ENCODE results near the gene NCBP3. TPM values are rescaled to one million over a fixed set of nuclear protein-coding genes. Genes with fewer than 3 reads are reported as not detected.

NCBP3 gene
- total RNA-seq, 1 donor from 2014 or later = 24.5 TPM

DNA sequence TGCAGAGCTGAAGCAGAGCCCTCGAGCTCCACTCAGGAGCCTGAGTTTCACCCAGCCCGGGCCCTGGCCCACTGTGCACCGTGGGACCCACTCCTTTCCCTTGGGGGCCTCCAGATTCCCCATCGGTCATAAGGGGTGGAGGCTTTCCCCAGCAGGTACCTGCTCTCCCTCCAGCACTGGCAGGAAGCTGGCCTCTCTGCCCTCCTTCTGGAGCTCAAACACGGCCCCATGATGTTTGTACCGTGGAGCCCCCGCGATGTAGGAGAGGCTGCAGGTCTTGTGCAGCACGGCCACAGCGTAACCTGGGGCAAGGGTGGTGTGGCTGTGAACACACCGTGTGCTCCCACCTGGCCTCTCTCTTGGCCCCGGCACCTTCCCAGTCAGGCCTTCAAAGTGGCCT is 92.4 kb downstream of the NCBP3 start:
- no peak for DNase-seq

Other genes starting within 250 kb of the NCBP3 start
- 3.3 TPM for gene TRPV1, start 236.8 kb downstream of the NCBP3 start, total RNA-seq
- 10.0 TPM for gene SHPK, start 210.0 kb downstream of the NCBP3 start, total RNA-seq
- 7.0 TPM for gene CTNS, start 209.5 kb downstream of the NCBP3 start, total RNA-seq
- gene TAX1BP3, start 177.7 kb downstream of the NCBP3 start, total RNA-seq = 22.8 TPM
- gene EMC6, start 177.4 kb downstream of the NCBP3 start, total RNA-seq = 8.1 TPM
- gene P2RX5, start 150.1 kb downstream of the NCBP3 start, total RNA-seq = 10.0 TPM
- gene HASPIN, start 122.3 kb downstream of the NCBP3 start, total RNA-seq = 0.62 TPM
- 6.2 TPM for gene ITGAE, start 45.1 kb downstream of the NCBP3 start, total RNA-seq
- gene CAMKK1, start 46.8 kb upstream of the NCBP3 start, total RNA-seq = 8.9 TPM
- gene P2RX1, start 70.2 kb upstream of the NCBP3 start, total RNA-seq = not detected
- 1.2 TPM for gene ATP2A3, start 118.2 kb upstream of the NCBP3 start, total RNA-seq